NCI-H510A (cell line): ENCODE data around the gene DNAH2.

Source experiments
- DNase-seq: peaks from one replicate; lab custom pipeline; 2025; lab: John Stamatoyannopoulos, UW

The DNAH2 gene

DNA sequence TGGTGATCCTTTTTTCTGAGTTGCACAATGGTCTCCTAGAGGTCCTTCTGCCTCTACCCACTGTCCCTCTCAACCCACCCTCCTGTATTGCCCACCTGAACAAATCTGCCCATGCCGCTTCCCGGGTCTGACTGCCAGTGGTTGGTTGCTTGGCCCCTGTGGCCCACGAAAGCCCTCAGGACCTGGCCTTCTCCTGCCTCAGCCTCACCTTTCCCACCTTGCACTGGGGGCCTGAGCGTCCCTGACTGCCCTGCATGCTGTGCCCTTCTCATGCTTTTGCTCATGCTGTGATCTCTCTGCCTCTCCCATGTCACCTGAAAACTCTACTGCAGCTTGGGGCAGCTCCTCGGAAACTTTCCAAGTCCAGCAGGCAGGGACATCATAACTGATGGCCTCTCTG lies 102.7 kb downstream of the DNAH2 start:
- DNase-seq, result no peak

DNA sequence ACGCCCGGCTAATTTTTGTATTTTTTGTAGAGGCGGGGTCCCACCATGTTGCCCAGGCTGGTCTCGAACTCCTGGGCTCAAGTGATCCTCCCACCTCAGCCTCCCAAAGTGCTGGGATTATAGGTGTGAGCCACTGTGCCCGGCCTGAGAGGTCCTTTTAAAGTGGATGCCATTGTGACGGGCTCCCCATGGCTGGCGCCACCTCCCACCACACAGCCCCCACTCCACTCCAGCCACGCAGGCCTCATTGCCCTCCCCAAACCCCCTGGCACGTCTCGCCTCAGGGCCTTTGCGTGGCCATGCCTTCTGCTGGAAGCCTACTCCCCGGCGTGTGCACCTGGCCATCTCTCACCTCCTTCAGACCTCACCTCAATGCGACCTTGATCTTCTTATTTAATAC lies 104.6 kb downstream of the DNAH2 start:
- no peak for DNase-seq

DNA sequence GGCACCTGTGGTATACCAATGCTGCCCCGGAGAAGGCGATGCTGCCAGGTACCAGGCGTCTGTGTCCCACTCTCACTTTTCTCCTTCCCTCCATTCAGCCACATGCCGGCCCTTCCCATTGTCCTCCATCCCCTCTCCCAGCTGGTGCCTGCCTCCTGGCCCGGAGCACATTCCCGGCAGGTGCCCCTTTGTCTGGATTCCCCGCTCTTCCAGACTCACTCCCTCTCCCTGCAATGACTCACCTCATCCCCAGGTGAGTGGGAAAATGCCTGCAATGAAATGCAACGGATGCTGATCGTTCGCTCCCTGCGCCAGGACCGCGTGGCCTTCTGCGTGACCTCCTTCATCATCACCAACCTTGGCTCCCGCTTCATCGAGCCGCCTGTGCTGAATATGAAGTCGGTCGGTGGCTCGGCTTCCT lies 106.0 kb downstream of the DNAH2 start:
- DNase-seq, result no peak

DNA sequence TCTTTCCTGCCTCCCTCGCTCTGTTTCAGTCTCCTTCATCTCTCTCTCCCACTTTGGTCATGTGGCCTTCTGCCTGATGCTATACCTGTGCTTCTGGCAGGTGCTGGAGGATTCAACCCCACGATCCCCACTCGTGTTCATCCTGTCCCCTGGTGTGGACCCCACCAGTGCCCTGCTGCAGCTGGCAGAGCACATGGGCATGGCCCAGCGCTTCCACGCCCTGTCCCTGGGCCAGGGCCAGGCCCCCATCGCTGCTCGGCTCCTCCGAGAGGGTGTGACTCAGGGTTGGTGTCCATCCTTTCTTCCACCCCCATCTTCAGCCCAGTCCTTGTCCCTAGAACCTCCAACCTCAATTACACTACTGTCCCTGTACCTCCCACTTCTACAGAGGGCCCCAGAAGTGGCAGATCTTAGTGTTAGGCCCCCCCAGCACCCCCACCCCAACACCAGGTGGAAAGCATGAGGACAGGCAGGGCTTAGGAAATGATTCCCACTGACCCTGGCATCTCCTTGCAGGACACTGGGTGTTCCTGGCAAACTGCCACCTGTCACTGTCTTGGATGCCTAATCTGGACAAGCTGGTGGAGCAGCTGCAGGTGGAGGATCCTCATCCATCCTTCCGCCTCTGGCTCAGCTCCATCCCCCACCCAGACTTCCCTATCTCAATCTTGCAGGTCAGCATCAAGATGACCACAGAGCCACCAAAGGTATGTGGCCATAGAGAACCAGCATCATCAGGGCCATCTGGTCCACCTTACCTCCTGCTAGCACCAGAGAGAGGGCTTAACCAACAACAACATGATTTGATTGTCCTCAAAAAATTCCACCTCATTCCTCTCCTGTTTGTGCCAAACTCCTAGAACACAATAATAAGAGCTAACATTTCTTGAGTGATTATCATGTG lies 106.7 kb downstream of the DNAH2 start:
- DNase-seq, result no peak

DNA sequence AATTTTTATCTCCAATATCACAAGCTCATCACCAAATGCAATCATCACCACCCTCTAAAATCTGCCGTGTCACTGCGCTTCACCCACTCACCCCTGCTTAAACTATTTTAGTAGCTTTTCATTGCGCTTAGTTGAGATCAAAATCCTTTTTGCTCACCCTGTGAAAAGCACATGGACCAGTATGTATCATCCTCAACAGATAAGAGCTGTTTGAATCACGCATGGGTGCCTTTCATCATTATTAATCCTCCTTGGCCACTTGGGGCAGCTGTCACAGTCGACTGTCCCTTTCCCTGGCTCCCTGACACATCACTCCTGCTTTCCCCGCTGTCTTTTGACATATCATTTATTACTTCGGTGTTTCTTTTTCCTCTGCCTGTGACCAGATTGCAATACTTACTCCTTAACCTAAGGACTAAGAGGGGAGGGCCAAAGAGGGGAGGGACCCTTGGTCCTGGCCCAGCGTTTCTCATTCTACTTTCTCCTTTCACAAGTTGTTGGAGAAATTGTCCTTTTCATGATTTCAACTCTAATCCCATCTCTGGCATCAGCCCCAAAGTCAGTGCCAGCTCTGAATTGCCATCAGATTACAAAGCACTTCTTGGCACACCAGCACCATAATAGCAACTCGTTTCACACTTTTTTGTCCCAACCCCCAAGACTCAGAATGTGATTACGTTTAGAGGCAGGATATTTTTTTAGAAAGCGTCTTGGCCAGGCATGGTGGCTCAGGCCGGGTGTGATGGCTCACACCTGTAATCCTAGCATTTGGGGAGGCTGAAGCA lies 107.9 kb downstream of the DNAH2 start:
- peak; percentile 8 for DNase-seq

DNA sequence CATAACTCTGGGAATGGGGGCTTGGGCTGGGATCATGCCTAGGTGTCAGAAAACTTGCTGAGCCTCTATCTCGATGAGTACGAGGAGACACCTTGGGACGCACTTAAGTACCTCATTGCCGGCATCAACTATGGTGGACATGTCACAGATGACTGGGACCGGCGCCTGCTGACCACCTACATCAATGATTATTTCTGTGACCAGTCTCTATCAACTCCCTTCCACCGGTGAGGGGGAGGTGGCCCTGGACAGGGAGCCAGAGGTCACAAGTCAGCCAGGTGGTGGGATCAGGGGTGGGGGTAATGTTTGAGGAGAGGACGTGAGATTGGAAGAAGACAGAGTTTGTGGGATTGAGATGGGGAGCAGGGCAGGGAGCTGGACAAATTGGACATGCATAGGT lies 113.1 kb downstream of the DNAH2 start:
- no peak for DNase-seq

DNA sequence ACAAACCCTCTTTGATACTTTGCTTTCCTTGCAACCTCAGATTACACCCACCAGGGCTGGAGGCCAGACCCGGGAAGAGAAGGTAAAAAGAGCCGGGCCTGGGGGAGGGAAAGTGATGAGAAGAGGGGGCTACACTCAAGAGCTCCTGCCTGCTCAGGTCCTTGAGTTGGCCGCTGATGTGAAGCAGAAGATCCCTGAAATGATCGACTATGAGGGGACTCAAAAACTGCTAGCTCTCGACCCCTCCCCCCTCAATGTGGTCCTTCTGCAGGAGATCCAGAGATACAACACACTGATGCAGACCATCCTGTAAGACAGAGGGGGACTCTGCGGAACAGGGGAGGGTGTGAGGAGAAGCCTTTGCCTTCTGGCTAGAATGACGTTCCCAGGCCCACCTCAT lies 113.7 kb downstream of the DNAH2 start:
- no peak for DNase-seq

DNA sequence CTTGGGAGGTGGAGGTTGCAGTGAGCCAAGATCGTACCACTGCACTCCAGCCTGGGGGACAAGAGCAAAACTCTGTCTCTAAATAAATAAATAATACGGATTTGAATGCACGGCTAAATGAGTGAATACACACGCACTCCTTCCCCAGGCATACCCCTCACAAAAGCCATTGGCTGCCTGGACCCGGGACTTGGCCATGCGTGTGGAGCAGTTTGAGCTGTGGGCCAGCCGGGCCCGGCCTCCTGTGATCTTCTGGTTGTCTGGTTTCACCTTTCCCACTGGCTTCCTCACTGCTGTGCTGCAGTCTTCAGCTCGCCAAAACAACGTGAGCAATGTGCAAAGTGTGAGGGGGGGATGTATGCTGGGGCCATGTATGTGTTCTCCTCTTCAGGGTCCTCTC lies 114.9 kb downstream of the DNAH2 start:
- no peak for DNase-seq

DNA sequence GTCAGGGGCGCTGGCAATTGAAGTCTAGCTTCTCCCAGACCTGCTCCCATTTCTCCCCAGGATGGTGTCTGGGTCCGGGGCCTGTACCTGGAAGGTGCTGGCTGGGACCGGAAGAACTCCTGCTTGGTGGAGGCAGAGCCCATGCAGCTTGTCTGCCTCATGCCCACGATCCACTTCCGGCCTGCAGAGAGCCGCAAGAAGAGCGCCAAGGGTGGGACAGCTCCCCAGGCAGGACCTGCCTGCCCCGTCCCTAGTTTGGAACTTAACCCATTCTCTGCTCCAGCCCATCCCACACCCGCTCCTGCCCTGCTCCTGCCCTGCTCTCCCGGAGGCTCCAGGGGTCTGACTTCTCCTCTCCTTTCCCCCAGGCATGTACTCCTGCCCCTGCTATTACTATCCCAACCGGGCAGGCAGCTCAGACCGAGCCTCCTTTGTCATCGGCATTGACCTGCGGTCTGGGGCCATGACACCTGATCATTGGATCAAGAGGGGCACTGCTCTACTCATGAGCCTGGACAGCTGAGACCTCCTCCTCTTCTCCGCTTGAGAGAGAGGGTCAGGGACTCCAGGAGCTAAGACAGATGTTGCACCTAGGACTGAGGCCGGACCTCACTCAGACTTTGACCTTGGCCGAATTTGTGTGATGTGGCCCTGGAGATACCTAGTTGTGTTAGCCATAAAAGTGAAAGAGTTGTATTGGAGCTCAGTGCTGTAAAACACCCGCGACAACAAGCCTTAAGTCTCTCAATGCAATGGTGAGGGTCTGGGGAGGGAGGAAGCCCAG lies 115.7 kb downstream of the DNAH2 start:
- DNase-seq, result no peak

DNA sequence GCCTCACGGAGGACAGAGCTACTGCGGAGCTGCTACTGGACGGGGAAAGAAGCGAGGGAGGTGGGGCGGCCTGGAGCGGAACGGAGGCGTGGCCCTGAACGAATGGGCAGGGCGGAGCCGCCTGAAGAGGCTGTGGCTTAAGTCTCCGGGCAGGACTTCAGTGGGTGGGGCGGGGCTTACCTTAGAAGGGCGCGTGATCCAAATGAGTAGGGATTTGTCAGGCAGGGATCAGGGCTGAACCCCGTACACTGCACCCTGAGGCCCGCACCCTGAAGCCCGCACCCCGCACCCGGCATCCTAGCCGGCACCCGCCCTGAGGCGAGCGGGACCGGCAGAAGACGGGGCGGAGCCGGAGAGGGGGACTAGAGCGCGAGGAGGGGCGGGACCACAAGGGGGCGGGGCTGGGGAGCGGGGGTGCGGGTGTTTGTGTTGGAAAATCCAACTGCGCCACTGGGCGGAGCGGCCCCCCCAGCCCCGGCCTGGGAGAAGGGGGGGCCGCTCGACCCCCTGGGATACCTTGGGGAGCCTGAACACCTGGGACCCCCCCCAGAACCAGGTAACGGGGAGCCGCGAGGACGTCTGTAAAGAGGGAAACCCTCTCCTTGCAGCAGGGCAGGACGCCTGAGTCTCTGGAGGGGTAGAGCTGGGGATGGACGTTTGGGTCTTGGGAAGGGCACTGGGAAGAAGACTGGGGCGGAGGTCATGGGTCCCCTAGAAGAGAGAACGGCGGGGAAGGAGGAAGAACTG lies 116.4 kb downstream of the DNAH2 start, which contains the start of gene KDM6B:
TSS of gene KDM6B (plus strand) at position 423 of the 747 bp plus-strand sequence. CDS start 11,338 bp downstream, outside the sequence.
- DNase-seq, result peak; percentile 86

DNA sequence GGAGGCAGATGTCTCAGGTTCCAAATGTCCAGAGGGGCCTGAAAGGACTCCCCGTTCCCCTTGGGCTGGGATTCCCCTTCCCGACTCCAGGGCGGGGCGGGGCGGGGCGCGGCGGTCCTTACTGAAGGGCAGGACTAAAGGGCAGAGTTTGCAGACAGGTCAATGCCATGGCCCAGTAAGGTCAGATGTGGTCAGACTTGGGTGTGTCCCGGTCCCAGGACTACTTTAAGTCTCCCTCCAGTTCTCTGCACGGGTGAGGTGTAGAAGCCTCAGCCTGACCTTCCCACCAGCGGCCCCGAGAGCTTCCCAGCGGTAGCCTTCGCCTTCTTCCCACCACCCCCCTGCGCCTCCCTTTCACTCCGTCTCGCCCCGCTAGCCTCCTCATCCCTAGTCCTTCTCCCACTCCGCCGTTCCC lies 117.0 kb downstream of the DNAH2 start:
- no peak for DNase-seq

DNA sequence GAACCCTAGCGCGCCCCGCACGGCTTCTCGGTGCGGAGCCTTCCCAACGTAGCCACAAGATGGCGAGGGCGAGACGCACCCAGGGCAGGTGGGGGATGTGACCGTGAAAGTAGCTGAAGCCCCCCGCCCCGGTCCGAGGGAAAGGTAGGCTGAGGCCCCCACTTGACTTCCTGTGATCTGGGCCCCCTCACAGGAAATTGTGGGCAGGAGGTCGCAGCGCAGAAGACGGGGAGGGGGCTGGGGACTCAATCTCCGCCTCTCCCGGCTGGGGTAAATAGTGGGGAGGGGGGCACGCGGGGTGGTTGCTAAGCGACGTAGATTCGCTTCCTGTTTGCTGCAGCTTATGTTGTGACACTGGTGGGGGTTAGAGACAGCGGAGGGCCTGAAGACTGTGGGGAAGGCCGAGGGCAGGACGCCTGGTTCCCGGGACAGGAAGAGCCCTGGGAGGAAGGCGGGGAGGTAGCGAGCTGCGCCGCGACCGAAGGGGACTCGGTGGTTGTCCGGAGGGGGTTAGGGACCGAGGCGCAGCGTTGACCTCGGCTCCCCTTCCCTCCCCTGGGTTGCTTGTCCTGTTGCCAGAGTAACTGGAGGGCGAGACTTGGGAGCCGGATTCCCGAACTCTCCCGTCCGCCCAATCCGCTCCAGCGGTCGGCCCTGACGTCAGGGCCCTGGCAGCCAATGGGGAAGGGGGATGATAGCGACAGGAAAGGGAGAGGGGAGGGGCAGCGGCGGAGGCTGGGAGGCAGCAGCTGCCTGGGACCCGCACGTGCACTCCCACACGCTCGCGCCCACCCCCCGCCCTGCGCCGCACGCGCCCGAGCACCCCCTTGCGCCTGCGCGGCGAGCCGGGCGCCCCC lies 117.6 kb downstream of the DNAH2 start:
- DNase-seq, result peak; percentile 93

DNA sequence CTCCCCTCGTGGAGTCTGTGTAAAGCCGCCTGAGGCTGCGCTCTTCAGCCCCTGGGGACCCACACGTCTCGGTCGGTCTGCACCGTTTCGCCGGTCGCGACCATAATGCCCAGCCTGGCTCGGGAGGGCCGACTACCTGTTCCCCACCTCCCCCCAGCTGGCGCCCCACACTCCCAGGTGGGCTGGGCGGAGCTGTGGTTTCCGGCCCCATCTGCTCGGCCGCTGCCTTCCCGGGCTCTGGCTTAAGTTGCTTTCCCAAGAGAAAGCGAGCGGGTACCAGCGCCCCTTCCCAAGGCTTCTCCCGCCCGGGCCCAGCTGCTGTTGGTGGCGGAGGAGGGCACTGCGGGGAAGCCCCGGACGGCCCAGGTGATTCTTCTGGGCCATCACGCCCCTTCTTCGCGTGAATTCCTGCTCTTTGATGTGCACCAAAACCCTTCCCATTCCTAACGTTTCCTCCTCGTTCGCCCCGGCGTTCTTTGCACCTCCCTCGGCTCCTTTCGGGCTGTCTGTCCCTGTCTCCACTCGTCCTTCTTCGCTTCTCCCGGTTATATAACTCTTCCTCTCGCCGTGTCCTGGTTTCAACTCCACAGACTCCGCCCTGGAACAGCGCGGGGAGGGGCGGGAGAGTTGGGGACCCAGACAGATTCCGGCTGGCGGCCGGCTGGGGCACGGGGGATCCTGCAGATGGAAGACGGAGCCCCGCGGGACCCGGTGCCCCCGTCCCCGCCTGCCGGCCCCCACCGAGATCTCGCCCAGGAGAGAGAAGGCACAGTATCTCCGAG lies 118.5 kb downstream of the DNAH2 start:
- peak; percentile 65 for DNase-seq

DNA sequence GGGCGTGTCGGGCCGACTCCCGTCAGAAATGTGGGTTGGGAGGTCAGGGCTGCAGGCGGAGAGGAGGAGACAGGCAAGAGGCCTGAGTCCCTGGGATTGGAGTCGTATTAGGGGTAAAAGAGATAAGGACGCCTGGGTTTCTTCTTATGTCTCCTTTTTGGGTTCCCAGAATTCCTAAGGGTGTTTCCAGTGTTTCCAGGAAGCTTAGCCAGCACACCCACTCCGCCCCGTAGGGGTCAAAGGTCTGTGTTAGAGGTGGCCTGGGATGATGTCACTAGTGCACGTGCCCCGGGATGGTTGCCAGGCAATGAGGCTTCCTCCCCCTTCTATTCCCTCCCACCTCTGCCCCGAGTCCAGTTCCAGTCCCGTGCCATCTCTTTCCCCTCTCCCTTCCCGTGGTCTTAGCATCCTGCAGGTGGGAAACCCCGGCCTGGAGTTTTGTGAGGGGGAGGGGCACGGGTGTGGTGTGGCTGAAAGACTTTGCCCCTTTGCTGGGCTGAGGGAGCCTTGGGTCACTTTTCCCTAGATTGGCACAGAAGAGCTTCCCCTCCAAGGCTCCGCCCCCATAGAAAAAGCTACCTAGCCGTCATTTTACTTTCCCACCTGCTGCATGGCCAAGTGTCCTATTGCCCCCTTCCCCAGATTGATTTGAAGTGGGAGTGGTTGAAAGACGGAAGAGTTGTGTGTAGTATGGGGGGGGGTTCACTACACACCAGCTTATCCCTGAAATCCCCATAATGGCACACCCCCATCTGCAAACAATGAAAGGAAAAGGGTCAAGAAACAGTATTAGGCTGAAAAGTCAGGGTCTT lies 119.3 kb downstream of the DNAH2 start:
- peak; percentile 98 for DNase-seq

DNA sequence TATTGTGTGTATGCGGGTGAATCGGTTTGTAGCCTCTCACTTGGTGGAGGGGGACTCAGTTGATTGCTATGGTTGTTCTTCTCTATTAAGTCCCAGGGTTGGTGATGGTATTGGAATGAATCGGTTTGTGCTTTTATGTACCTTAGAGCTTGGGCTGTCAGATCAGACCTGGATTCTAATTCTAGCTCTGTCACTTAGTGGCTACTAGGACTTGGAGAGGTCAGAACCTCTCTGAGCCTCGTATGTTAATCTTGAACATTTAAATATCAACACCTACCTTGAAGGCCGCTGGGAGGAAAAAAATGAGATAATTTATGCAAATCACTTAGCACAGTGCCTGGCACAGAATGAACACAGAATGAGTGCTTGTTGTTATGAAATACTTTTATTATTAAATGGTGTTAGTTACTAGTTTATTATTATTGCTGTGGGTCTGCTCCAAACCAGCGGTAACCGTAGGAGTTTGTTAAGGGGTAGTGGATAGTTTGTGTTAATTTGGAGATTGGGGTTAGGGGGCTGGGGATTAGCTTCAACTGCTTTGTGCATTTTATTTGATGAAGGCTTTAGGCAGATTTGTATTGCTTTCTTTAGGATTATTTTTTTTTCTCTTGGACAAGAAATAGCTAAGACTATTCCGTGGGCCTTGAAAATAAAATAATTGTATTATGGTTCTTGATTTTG lies 120.0 kb downstream of the DNAH2 start:
- DNase-seq, result no peak

DNA sequence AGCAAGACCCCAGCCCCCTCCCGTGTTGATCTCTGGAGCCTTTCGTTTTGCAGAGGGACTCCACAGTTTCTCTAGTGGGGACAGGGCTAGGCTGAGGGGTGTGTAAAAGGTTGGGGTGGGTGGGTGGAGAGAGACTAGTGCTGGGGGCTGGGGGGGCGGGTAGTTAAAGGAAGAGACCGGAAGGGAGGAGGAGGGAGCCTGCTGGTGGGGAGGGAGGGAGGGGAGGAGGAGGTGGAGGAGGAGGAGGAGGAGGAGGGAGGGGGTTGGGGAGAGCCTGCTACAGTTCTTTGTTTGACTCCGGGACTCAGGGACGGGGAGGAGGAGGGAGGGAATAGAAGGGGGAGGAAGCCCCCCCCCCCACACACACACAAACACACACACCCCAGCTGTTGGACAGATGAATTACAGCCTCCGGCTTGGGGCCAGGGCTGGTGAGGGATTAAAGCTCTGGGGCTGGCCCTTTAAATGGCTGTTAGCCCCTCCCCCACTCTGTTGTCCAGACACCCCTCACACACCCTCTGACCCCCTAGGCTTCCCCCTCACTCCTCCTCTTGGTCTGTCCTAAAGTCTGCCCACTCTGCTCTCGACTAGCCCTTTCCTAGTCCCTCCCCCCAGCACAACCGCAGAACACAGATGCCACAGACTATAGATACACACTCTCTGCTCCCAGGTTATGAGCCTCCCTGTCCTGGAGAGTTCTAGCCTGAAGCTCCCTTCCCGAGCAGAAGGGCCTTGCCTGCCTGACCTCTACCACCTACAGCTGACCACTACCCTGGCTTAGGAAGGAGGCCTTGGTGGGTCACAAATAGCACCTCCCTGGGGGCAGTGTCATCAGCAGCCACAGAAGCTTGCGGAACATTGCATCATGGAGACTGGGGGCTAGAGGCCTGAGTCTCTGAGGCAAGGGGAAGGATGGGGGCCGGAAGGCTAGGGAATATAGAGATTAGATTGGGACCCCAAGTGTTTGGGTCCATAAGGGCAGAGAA lies 120.8 kb downstream of the DNAH2 start:
- peak; percentile 54 for DNase-seq
